Spinal cord (tissue), 10 donors: Measurements from ENCODE around the gene C1R. TPM values are rescaled to one million over a fixed set of nuclear protein-coding genes. Genes with fewer than 3 reads are reported as not detected.
"Not testable (repeated sequence)": the region's sequence is repeated elsewhere in the genome, so short reads cannot be mapped to it uniquely, and the experiment has no call there.

Experiments
- DNase-seq, 6 donors: peaks; one replicate each; pipeline versions ENCODE4 v3.0.0 to v3.0.0-alpha.2; 2013 to 2015; ENCODE audit warnings: low spot score in 6 of 6, low read depth in 4 of 6
- H3K27ac ChIP-seq: one replicate; pipeline ENCODE4 v1.5.1; 2013; ENCODE audit warnings: low read depth, low read length, control low read depth
- H3K27me3 ChIP-seq: one replicate; pipeline ENCODE4 v1.6.1; 2013; ENCODE audit warnings: low read length; ENCODE audit not compliant: control insufficient read depth, insufficient read depth
- H3K36me3 ChIP-seq: one replicate; pipeline ENCODE4 v1.6.1; 2013; ENCODE audit warnings: low read length; ENCODE audit not compliant: control insufficient read depth, insufficient read depth
- H3K4me1 ChIP-seq: one replicate; pipeline ENCODE4 v1.6.1; 2013; ENCODE audit warnings: low read length; ENCODE audit not compliant: control insufficient read depth, insufficient read depth
- H3K4me3 ChIP-seq: one replicate; pipeline ENCODE4 v1.5.1; 2013; ENCODE audit warnings: low read depth, low read length, control low read depth
- H3K9me3 ChIP-seq: one replicate; pipeline ENCODE4 v1.6.1; 2013; ENCODE audit warnings: low read length; ENCODE audit not compliant: control insufficient read depth, insufficient read depth
- WGBS: methylation state at CpG from one replicate; pipeline ENCODE4 v1.1.5; 2013; ENCODE audit warnings: missing lambda C conversion rate; ENCODE audit not compliant: insufficient coverage; 5-methylcytosine and 5-hydroxymethylcytosine counted together
- polyA plus RNA-seq, 2 donors: library from polyadenylated mRNA; unstranded; fragments of 120-200 nt; gene quantifications; one replicate each; pipeline ENCODE4 v1.2.1, GENCODE V29; 2013; ENCODE audit not compliant: insufficient read length in 2 of 2
- total RNA-seq, 2 donors: library from RNA; depleted of rRNA in 1 of 2; stranded (reverse); fragments of 120-200 nt in 1 of 2; fragments of >200 nt in 1 of 2; gene quantifications; one replicate each; pipeline versions ENCODE4 v1.2.3 to v1.2.4, GENCODE V29; 2013 to 2014
- donor health status: healthy.

C1R gene
- total and polyA plus RNA-seq, 4 donors: 18.7 to 83.1 (median 36.8) TPM

DNA sequence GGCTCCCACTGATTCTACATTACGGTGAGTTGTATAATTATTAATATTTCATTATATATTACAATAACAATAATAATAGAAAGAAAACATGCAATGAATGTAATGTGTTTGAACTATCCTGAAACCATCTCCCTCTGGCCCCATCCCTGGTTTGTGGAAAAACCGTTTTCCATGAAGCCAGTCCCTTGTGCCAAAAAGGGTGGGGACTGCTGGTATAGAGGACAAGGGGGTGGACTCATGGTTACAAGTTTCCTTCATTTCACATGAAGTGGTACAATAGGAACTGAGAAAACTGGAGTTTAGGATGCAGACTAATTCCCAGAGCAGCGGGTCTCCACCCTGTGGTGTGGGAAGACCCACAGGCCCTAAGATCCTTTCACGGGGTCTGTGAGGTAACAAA is 19.8 kb upstream of the C1R start:
- H3K27ac ChIP-seq: no peak overlapping the region

DNA sequence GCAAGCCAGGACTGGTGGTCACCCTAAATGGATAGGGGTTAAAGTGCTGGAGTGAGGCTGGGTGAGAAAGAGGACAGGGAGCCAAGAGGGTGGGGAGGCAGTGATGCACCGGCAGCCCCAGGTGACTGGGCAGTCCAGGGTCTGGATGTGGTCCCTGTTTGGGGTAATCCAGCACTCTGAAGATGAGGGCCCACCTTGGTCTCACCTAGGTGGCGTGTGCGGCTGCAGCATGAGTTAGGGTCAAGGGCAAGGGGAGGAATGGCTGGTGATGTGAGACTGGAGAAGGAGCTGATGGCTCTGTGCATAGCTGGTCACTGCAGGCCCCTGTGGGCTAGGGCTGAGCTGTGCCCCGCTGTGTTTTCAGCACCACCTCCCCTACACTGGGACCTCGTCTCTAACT is 18.4 kb upstream of the C1R start:
- Histone ChIP-seq H3K4me3 (no peak overlapping the region), H3K27ac (no peak overlapping the region), H3K9me3 (no peaks in the 10 kb centered on the region), H3K4me1 (peaks cover 15% of the 10 kb centered on the region), H3K36me3 (no peaks in the 10 kb centered on the region), H3K27me3 (no peaks in the 10 kb centered on the region)
- no peak for DNase-seq
- 96% methylated on average over 3 of the region's 5 CpGs for WGBS

More for the DNA sequence above, 19.8 kb upstream of the C1R start:
- Histone ChIP-seq H3K9me3 (no peaks in the 10 kb centered on the region), H3K36me3 (no peaks in the 10 kb centered on the region), H3K4me1 (peaks cover 15% of the 10 kb centered on the region), H3K4me3 (no peak overlapping the region), H3K27me3 (no peaks in the 10 kb centered on the region)
- no peak for DNase-seq
- WGBS: no CpG with 5 or more reads among the region's 4 CpGs

DNA sequence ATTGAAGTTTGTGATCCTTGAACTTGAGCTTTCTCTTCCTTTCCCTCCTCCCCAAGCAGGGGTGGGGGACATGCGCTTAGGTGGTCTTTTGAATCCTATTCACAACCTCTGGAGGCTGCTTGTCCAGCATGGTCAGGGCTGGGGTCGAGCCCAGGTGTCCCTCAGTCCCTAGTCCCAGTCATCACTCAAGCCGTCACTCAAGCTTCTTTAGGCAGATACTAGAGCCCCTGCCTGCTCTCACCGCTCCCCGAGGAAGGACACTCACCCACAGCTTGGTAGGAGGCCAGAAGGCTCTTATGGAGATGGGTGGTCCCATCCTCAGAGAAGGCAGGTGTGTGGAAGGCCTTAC is 17.3 kb upstream of the C1R start:
- H3K4me1 ChIP-seq: peaks cover 15% of the 10 kb centered on the region
- no peaks in the 10 kb centered on the region for H3K9me3 ChIP-seq
- H3K27me3 ChIP-seq: no peaks in the 10 kb centered on the region
- H3K4me3 ChIP-seq: no peak overlapping the region
- WGBS: 56% methylated on average over 4 of the region's 5 CpGs
- no peaks in the 10 kb centered on the region for H3K36me3 ChIP-seq
- DNase-seq: no peak
- H3K27ac ChIP-seq: no peak overlapping the region

DNA sequence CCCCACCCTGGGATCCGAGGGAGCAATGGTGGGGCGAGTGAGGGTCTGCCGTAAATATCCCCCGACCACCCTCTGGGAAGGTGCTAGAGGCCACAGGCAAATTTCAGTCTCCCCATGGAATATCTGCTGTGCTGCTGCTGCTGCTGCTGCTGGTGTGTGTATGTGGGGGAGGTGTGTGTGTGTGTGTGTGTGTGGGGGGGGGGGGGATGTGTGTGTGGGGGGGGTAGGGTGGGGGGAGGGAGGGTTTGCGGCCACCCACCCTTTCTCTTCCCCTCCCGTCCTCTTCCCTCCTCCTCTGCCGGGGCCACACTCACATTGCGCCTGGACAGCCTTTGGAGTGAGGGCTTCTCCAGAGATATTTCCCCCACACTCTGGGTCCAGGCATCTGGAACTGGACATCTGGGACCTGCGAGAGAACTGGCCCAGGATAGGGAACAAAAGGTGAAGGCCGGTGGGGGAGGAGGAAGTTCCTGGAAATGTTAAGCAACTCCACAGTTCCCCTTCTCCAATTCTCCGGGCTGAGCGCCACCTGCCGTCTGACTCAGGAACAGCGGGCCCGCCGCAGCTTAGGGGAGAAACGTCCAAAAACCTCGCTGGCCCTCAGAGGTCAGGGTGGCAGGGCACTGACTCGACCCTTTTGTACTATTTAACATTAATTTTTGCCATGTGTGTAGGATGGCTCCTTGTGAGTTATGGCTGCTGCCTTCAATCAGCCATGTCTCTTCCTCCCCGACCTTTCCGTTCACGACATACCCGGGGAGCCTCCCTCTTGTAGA is 16.7 kb upstream of the C1R start, which contains the start of gene C1RL:
C1RL (minus strand) TSS at position 419 of the 776 bp plus-strand sequence; CDS start at position 385, 34 bp downstream.
- no peaks in the 10 kb centered on the region for H3K36me3 ChIP-seq
- H3K4me3 ChIP-seq: peak within 1 kb of the TSS; percentile 48
- H3K9me3 ChIP-seq: no peaks in the 10 kb centered on the region
- no peaks in the 10 kb centered on the region for H3K27me3 ChIP-seq
- peaks cover 15% of the 10 kb centered on the region for H3K4me1 ChIP-seq
- H3K27ac ChIP-seq: peak within 1 kb of the TSS; percentile 65
- 0% methylated on average over 6 of the region's 23 CpGs for WGBS
- peak in 3 of 6 donors; percentile 59 to 90 (median 84) for DNase-seq

DNA sequence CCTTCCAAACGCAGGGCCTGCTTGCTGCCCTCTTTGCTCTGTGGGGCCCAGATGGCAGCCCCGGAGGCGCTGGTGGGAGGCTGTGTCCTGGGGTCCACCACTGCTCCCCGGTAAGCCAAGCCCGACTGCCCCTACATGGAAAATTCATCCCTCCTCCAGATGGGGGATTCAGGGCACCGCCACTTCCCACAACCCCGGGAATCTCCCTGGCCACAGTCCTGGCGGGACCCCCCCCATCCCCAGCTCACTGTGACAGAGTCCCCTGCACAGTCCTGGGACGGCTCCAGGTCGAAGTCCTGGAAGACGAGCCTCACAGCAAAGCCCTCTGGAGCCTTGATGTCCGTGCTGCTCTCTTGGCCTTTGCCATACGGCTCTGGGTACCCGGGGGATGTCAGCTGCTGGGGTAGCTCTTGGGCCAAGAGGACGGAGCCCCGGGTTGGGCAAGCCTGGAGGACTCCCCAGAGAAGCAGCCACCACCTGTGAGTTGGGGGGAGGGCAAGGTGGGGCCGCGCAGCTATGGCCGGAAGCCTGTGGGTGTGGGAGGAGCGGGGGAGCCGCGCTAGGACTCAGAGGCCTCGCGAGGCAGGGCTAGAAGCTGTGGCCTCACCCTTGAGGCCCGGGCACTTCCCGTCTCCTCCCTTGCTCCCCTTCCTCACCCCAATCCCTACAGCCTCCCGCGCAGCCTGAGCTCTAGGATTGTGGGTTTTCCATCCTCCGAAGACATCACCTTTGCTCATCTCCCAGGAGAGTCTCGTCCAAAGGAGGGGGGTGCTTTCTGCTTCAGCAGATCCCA is 16.0 kb upstream of the C1R start:
- Histone ChIP-seq H3K27ac (peak overlapping the region; percentile 65), H3K9me3 (no peaks in the 10 kb centered on the region), H3K36me3 (no peaks in the 10 kb centered on the region), H3K4me1 (peaks cover 15% of the 10 kb centered on the region), H3K27me3 (no peaks in the 10 kb centered on the region), H3K4me3 (peak overlapping the region; percentile 42)
- peak in 2 of 6 donors; percentile 18 to 62 for DNase-seq
- 10% methylated on average over 19 of the region's 30 CpGs for WGBS

DNA sequence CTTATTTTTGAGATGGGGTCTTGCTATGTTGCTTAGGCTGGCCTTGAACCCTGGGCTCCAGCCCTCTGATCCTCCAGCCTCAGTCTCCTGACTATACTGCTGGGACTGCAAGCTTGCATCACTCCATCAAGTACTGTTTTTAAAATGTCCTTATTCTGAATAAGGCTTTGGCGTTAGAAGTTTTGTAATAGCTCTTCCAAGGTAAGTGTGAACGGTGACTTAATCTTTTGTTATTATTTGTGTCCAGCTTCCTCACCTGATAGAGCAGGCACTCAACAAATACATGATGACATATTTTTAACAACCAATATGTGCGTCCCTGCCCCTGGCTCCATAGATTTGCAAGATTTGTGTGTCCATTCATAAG is 15.4 kb upstream of the C1R start:
- no peaks in the 10 kb centered on the region for H3K9me3 ChIP-seq
- peak overlapping the region; percentile 65 for H3K27ac ChIP-seq
- no peak for DNase-seq
- 75% methylated on average over 1 of the region's 3 CpGs for WGBS
- peaks cover 15% of the 10 kb centered on the region for H3K4me1 ChIP-seq
- no peaks in the 10 kb centered on the region for H3K27me3 ChIP-seq
- no peaks in the 10 kb centered on the region for H3K36me3 ChIP-seq
- peak overlapping the region; percentile 42 for H3K4me3 ChIP-seq

DNA sequence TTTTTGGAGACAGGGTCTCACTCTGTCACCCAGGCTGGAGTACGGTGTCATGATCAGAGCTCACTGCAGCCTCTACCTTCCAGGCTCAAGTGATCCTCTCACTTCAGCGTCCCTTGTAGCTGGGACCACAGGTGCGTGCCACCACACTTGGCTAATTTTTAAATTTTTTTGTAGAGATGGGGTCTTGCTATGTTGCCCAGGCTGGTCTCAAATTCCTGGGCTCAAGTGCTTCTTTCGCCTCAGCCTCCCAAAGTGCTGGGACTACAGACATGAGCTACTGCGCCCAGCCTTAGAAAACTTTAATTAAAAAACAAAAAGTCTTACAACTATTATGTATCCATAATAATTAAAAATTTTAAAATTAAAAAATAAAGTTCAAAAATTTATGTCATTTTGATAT is 14.9 kb upstream of the C1R start:
- not testable (repeated sequence) for H3K36me3 ChIP-seq, H3K27me3 ChIP-seq, H3K27ac ChIP-seq, H3K9me3 ChIP-seq, H3K4me3 ChIP-seq, DNase-seq
- peaks cover 15% of the 10 kb centered on the region for H3K4me1 ChIP-seq
- 100% methylated on average over 1 of the region's 5 CpGs for WGBS

DNA sequence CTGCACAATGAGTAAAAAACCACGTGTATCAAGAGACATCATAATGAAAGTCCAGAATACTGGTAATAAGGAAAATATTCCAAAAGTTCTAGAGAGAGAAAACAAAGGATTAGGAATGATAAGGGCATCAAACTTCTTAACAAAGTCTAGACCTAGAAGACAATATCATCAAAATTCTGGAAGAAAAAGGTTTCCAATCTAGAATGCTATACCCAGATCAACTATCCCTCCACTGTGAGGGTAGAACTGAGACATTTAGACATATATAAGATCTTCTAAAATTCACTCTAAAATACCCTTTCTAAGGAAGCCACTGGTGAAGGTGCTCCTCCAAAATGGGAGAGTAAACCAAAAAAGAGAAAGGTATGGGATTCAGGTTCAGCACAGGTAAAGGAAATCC is 13.8 kb upstream of the C1R start:
- no CpG with 5 or more reads among the region's 1 CpG for WGBS

DNA sequence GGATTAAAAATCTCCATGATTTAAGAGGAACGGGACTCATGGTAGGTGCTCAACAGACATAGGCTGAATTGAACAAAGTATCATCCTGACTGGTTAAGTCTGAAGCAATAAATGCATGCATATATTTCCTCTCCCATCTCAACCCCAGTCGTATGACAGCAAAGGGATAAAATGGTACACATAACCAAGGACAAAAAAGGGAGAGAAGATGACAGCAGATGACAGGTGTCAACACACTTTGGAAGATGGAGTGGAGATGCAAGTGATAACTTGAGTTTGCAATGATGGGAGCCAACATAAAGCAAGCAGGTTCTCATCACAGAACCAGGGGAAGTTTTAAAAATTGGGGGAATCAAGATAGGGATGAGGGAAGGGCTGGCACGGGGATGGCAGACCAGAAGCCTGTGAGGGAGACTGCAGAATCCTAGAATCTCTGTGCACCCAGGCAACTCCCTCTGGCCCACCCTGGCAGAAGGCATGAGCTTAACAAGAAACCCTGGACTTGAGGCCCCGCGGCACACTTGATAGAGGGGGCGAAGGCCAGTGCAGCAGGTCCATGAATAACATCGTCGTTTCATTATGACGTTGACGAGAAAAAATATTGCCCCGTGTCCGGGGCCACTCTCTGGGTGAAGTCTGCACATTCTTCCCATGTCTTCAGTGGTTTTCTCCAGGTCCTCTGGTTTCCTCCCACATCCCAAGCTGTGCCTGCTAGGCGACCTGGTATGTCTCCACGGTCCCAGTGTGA is 11.8 kb upstream of the C1R start:
- DNase-seq: no peak
- Histone ChIP-seq H3K36me3 (no peaks in the 10 kb centered on the region), H3K27ac (no peak overlapping the region), H3K4me1 (peaks cover 13% of the 10 kb centered on the region), H3K9me3 (no peaks in the 10 kb centered on the region), H3K4me3 (no peak overlapping the region), H3K27me3 (no peaks in the 10 kb centered on the region)
- WGBS: 95% methylated on average over 10 of the region's 14 CpGs

More for the DNA sequence above, 13.8 kb upstream of the C1R start:
- H3K9me3 ChIP-seq: no peaks in the 10 kb centered on the region
- DNase-seq: no peak
- no peak overlapping the region for H3K4me3 ChIP-seq
- no peak overlapping the region for H3K27ac ChIP-seq
- H3K4me1 ChIP-seq: peaks cover 15% of the 10 kb centered on the region
- no peaks in the 10 kb centered on the region for H3K27me3 ChIP-seq
- no peaks in the 10 kb centered on the region for H3K36me3 ChIP-seq
